Hippocampal formation (tissue), 2 donors: Measurements from ENCODE around the gene JKAMP.

Experiments
- DNase-seq, 2 donors: peaks; one replicate each; lab custom pipeline; 2025; lab: John Stamatoyannopoulos, UW

The JKAMP gene

GRCh38 chr14:59481407-59481806, 2.9 kb upstream of the JKAMP start:
- no peak for DNase-seq

- no peak for DNase-seq
Measured at GRCh38 chr14:59481871-59482540, 2.3 kb upstream of the JKAMP start.

GRCh38 chr14:59482541-59483331, 1.6 kb upstream of the JKAMP start:
- no peak for DNase-seq

GRCh38 chr14:59483363-59483762, 954 bp upstream of the JKAMP start:
- no peak for DNase-seq

GRCh38 chr14:59484639-59485175, 390 bp downstream of the JKAMP start:
- DNase-seq = peak in 1 of 2 donors; percentile 43

GRCh38 chr14:59490756-59491155, 6.4 kb downstream of the JKAMP start:
- no peak for DNase-seq

- DNase-seq = no peak
Measured at GRCh38 chr14:59492384-59492783, 8.1 kb downstream of the JKAMP start.

- DNase-seq = no peak
Measured at GRCh38 chr14:59500732-59501131, 16.4 kb downstream of the JKAMP start.

GRCh38 chr14:59503256-59503655, 18.9 kb downstream of the JKAMP start:
- no peak for DNase-seq

- peak in 1 of 2 donors; percentile 21 for DNase-seq
Measured at GRCh38 chr14:59507063-59507751, 22.9 kb downstream of the JKAMP start.

- no peak for DNase-seq
Measured at GRCh38 chr14:59507752-59508103, 23.4 kb downstream of the JKAMP start.

- DNase-seq = no peak
Measured at GRCh38 chr14:59509101-59509500, 24.8 kb downstream of the JKAMP start.

- DNase-seq = no peak
Measured at GRCh38 chr14:59510001-59510400, 25.7 kb downstream of the JKAMP start.

- DNase-seq = no peak
Measured at GRCh38 chr14:59510966-59511365, 26.6 kb downstream of the JKAMP start.

- DNase-seq = no peak
Measured at GRCh38 chr14:59511916-59512575, 27.7 kb downstream of the JKAMP start.

GRCh38 chr14:59520224-59520623, 35.9 kb downstream of the JKAMP start:
- no peak for DNase-seq

GRCh38 chr14:59529189-59529588, 44.9 kb downstream of the JKAMP start:
- no peak for DNase-seq

- DNase-seq = no peak
Measured at GRCh38 chr14:59530349-59530748, 46.0 kb downstream of the JKAMP start.

- no peak for DNase-seq
Measured at GRCh38 chr14:59532419-59532818, 48.1 kb downstream of the JKAMP start.

- no peak for DNase-seq
Measured at GRCh38 chr14:59534361-59534987, 50.2 kb downstream of the JKAMP start.

- no peak for DNase-seq
Measured at GRCh38 chr14:59537476-59537875, 53.2 kb downstream of the JKAMP start.

GRCh38 chr14:59538936-59539335, 54.6 kb downstream of the JKAMP start:
- no peak for DNase-seq
